ENCODE results near the gene RFX3. TPM values are rescaled to one million over a fixed set of nuclear protein-coding genes. Genes with fewer than 3 reads are reported as not detected.

Gene RFX3
- total RNA-seq, 2 donors from 2014 or later, result 7.6 to 8.5 TPM

DNA sequence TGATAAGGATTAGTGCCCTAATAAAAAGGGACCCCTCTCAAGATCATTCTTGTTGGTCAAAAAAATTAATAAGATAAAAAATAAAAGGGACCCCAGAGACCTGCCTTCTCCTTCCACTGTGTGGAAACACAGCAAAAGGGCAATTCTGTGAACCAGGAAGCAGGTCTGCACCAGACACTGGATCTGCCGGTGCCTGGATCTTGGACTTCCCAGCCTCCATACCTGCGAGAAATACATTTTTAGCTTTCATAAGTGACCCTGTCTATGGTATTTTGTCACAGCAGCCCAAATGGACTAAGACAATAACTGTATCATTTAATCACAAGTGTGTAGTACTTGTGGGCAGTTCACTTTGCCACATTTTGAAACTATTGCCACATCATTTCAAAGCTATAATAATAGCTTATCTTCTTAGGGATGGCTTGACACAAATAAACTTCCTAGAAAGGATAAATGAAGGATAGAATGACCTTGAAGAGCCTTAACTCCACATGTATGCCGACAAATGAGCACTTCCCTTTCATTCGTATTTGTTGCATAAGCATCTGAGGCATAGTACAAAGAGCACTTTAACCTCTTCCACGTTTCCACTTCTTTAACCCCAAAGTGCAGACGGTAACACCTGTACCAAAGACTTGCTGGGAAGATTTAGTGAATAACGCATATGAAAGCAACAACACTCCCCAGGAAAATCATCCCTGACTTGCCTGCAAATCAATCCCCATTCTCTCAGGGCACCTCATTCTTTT is 336.5 kb downstream of the RFX3 start:
- intact Hi-C loops (cut with DNase I), result no loop called here
- no peak for DNase-seq (ENCODE audit: low spot score)

DNA sequence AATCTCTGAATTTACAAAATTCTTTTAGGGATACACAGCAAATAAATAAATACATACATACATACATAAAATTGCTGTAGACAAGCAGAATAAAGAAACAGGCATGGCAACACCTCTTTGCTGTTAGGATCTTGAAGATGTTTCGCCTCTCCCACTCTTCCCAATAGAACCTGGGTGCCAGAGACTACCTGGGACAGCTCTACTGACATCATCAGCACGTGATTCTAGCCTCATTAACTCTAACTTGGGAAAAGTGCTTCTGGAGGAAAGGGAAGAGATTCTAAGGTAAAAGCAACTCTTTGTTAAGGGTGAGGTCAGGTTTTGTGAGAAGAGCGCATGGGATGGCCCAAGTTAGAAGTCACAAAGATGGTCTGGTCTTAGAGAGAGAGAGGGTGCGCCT is 339.1 kb downstream of the RFX3 start:
- no peak for DNase-seq (ENCODE audit: low spot score)
- intact Hi-C loops (cut with DNase I), result no loop called here

DNA sequence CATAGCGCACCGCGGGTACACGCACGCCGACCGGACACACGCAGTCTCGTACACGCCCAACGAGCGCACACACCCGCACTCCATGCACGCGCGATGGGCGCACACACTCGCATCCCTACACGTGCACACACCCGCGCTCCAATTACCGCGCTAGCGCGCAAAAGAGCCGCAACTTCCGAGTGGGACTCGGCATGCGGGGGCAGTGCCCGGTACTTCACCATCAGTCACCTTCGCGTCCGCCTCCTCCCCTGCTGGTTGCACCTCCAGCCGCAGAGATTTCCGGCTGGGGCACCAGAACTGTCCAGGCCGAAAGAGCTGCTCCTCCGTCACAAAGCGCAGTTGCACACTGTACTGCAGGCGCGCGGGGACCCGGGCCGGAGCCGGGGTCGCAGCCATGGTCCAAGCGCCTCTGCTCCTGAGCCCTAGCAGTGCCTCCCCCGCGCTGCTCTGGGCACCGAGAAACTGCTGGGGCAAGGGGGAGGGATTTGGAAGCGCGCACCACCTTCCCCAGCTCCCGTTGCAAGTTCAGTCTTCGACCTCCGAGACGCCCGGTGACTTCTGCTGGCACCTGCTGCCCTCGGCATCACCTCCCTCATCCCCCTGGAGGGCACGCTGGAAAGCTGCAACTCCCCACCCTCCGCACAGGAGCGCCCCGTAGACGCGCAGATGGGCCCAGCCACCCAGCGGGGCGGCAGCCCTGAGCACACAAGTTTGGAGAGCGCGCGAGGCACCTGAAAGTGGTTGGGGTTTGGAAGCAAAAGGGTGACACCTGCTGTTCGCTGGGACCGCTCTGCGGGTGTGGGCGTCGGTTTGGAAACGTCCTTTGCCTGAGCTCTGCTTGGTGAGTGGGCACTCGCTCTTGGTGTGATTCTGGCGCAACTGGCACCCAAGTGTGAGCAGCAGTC is 344.5 kb downstream of the RFX3 start:
- no peak for DNase-seq (ENCODE audit: low spot score)
- intact Hi-C loops (cut with DNase I), result loop anchor here in 1 of 2 donors (5.0 kb wide), 1 partner anchor 319 kb away; no protein-coding TSS in a partner anchor

DNA sequence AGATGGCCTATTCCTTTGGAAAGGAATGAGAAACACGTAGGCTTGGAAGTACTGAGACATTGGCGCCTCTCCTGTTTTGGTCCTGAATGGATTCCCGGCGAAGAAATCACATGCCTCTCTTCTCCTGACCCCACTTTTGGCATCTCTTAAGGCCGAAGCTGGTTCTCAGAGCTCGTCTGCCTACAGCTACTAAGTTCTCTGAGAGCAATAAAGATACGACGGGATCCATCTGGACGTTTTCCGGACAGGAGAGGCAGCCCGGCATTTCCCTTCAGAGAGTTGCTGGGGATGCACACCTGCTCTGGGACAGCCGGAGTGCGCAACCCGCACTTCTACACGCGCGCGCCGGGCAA is 345.1 kb downstream of the RFX3 start:
- DNase-seq (ENCODE audit: low spot score), result no peak
- intact Hi-C loops (cut with DNase I), result loop anchor here in 1 of 2 donors (5.0 kb wide), 1 partner anchor 318 kb away; no protein-coding TSS in a partner anchor

DNA sequence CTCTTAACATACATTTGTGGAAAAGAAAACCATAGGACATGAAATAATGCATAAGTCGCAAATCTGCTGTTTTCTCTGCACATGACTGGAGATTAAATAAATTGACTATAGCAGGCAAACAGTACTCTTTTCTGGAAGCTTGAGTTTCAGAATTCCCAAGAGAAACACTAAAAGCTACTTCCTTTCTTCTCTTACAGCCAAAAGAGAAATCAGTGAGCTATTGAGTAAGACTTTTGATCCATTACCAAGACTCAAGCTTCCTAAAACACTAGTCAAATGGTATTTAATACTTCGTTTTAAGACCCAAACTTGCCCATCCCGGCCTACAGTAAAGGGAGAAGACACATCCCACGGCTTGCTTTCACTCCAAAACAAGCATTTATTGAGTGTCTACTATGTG is 346.1 kb downstream of the RFX3 start:
- intact Hi-C loops (cut with DNase I), result loop anchor here in 1 of 2 donors (5.0 kb wide), 1 partner anchor 317 kb away; no protein-coding TSS in a partner anchor
- DNase-seq (ENCODE audit: low spot score), result no peak

DNA sequence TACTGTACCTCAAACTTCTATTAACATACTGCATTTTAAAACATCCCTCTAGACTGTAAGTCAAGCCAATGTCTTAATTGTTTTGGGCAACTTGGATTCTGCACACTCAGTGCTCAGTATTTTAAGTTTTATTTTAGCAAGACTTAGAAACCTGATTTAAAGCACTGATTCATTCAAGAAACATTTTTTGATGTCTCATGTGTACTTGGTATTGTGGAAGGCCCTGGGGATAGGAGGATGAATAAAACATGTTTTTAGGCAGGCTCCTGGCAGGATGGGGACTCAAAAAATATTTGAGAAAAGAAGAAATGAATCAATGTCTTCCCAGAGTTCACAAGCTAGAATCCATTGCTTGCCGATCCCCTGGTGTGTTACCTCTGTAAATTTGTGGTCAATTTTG is 347.9 kb downstream of the RFX3 start:
- intact Hi-C loops (cut with DNase I), result no loop called here
- no peak for DNase-seq (ENCODE audit: low spot score)

DNA sequence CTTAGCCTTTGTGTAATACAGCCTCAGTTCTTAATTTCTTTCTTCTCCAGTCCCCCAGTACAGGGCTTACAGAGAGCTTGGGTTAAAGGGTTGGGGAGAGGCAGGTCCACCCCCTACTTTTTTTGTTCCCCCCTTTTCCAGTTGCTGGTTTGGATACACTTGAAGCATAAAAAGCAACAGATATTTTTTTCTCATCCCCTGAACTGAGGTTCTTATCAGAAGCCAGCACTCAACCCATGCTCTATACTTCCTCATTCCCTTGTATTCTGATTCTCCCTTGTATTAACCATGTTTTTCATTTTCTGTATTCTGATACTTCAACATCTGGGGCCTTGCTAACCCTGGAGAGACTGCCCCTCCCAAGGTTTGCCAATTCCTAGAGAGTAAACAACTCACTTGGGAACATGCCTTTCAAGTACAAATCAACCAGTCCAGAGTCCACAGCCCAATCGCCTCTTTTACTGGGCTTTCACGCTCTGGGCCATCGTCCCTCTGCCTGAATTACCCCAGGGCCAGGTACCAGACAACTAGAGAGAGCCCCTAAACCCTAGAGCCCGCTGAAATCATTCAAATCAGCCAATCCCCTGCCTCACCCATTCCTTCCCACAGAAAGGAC is 348.5 kb downstream of the RFX3 start:
- intact Hi-C loops (cut with DNase I), result no loop called here
- DNase-seq (ENCODE audit: low spot score), result no peak

DNA sequence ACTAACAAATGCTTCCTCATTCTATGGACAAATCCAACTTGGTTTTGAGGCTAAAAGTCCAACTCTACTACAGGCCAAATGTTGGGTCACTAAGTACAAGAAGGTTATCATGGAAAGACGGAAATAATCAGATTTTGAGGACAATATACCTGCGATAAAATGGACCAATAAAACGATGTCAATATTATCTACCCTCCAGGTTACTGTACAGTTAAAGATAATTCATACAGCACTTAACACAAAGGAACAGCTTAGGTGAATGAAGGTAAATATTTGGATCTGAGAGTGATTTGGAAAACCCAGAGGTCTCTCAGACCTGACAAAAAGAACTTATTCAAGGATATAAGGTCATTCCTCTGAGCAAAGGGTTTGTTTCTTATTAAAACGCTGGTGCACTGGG is 352.4 kb downstream of the RFX3 start:
- no peak for DNase-seq (ENCODE audit: low spot score)
- intact Hi-C loops (cut with DNase I), result no loop called here

DNA sequence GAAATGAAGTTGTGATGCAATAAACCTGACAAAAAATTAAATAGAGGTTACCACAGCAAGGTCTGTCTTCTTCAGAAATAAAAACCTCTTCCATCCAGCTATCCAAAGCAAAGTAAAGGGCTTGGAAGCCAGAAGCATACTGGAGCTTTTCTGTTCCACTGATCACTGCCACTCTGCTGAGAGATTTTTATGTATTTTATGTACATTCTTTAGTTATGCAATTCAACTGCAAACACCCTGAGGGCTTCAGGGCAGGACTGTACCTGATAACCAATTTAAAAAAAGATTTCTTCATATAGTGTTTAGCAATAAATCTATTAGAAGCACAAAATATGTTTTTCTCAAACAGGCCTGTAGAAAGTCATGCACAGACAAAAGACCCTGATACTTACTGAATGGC is 355.0 kb downstream of the RFX3 start:
- intact Hi-C loops (cut with DNase I), result no loop called here
- DNase-seq (ENCODE audit: low spot score), result no peak
